Keratinocyte (primary cell): ENCODE results near the gene MAN1C1. TPM values are rescaled to one million over a fixed set of nuclear protein-coding genes. Genes with fewer than 3 reads are reported as not detected.

ENCODE experiments used
- DNase-seq: peaks from one replicate; pipeline ENCODE4 v3.0.0-alpha.2; 2011; ENCODE audit warnings: low read depth, missing footprints, low spot score
- FAIRE-seq: peaks from 2 replicates; lab custom pipeline; 2011; peaks lifted over from hg19 to GRCh38; lab: Jason Lieb, UNC
- H2AFZ ChIP-seq: 2 replicates; pipeline ENCODE4 v1.6.0; 2012; ENCODE audit warnings: low read length, control low read depth, inconsistent platforms; ENCODE audit not compliant: control insufficient read depth
- H3K27ac ChIP-seq: 2 replicates; pipeline ENCODE4 v1.5.1; 2011; ENCODE audit warnings: low read length; ENCODE audit not compliant: control insufficient read depth, insufficient read depth
- H3K27me3 ChIP-seq: 3 replicates; pipeline ENCODE4 v1.6.0; 2011; ENCODE audit warnings: low read length; ENCODE audit not compliant: control insufficient read depth, insufficient read depth; ENCODE audit errors: extremely low read depth
- H3K36me3 ChIP-seq, 2 experiments: 2 replicates in 1 of 2; 3 replicates in 1 of 2; pipeline ENCODE4 v1.5.1; 2011; ENCODE audit warnings: low read length in 2 of 2, mild to moderate bottlenecking in 1 of 2; ENCODE audit not compliant: control insufficient read depth in 2 of 2, insufficient read depth in 2 of 2; ENCODE audit errors: extremely low read depth in 1 of 2
- H3K4me1 ChIP-seq: 3 replicates; pipeline ENCODE4 v1.5.1; 2011; ENCODE audit warnings: low read length; ENCODE audit not compliant: control insufficient read depth, insufficient read depth; ENCODE audit errors: extremely low read depth
- H3K4me2 ChIP-seq: 3 replicates; pipeline ENCODE4 v1.6.0; 2011; ENCODE audit warnings: low read depth, low read length; ENCODE audit not compliant: control insufficient read depth, insufficient read depth; ENCODE audit errors: extremely low read depth
- H3K4me3 ChIP-seq, 3 experiments: fragments of 200-600 bp in 1 of 3; sonication (generic) in 1 of 3; 2 replicates in 2 of 3; 3 replicates in 1 of 3; pipeline ENCODE4 v1.5.1; 2011 to 2016; ENCODE audit warnings: low read length in 3 of 3, mild to moderate bottlenecking in 3 of 3, control low read depth in 2 of 3, inconsistent platforms in 1 of 3, low read depth in 1 of 3, mixed read lengths in 1 of 3, mixed run types in 1 of 3, moderate library complexity in 1 of 3; ENCODE audit not compliant: control insufficient read depth in 2 of 3, insufficient read depth in 2 of 3; ENCODE audit errors: extremely low read depth in 1 of 3
- H3K79me2 ChIP-seq: 2 replicates; pipeline ENCODE4 v1.6.0; 2012; ENCODE audit warnings: low read length; ENCODE audit not compliant: control insufficient read depth, insufficient read depth
- H3K9ac ChIP-seq: 3 replicates; pipeline ENCODE4 v1.6.0; 2011; ENCODE audit warnings: low read length; ENCODE audit not compliant: control insufficient read depth, insufficient read depth; ENCODE audit errors: extremely low read depth
- H3K9me1 ChIP-seq: 3 replicates; pipeline ENCODE4 v1.6.0; 2011; ENCODE audit warnings: low read length; ENCODE audit not compliant: control insufficient read depth, insufficient read depth; ENCODE audit errors: extremely low read depth
- H3K9me3 ChIP-seq: 2 replicates; pipeline ENCODE4 v1.5.1; 2012; ENCODE audit warnings: low read depth, low read length; ENCODE audit not compliant: control insufficient read depth
- H4K20me1 ChIP-seq: 3 replicates; pipeline ENCODE4 v1.6.0; 2011; ENCODE audit warnings: low read length; ENCODE audit not compliant: control insufficient read depth, insufficient read depth; ENCODE audit errors: extremely low read depth
- EZH2 ChIP-seq: IDR thresholded peaks from one replicate; pipeline ENCODE4 v1.6.1; 2012; ENCODE audit warnings: inconsistent platforms, mild to moderate bottlenecking, low read length, moderate library complexity
- dilution Hi-C: fragments of 300-500 bp; cut with MboI; formaldehyde crosslinking; loops from one replicate; pipeline ENCODE4 v1.7.0; 2020; ENCODE audit warnings: low sequenced_read_pairs; ENCODE audit not compliant: extremely low pct_ligation_motif_present
- polyA plus RNA-seq, 5 experiments: library from polyadenylated mRNA; depleted of rRNA in 3 of 5; stranded (reverse) in 3 of 5; stranded (forward) in 1 of 5; unstranded in 1 of 5; fragments of >200 nt; gene quantifications; 1 replicate in 1 of 5; 2 replicates in 3 of 5; 3 replicates in 1 of 5; pipeline versions ENCODE4 v1.2.1 to v1.2.3, GENCODE V29; 2011 to 2012; ENCODE audit warnings: missing spikeins in 2 of 5, low read depth in 1 of 5, low replicate concordance in 1 of 5
- TF ChIP-seq, protein P1 (sequence below), 3 experiments: IDR thresholded peaks in 1 of 3; conservative IDR thresholded peaks in 1 of 3; optimal IDR thresholded peaks in 1 of 3; 2 replicates in 2 of 3; 3 replicates in 1 of 3; pipeline versions ENCODE3 to v1.5.1; 2011; ENCODE audit warnings: low read length in 3 of 3, mild to moderate bottlenecking in 3 of 3, moderate library complexity in 2 of 3, control low read depth in 1 of 3, inconsistent platforms in 1 of 3; ENCODE audit not compliant: insufficient read depth in 2 of 3; ENCODE audit errors: extremely low read depth in 1 of 3

The MAN1C1 gene
- polyA plus RNA-seq, 1 donor (not counting 4 experiments of a cell fraction or from before 2014, with no cell fraction given): 0.07 TPM

- Histone ChIP-seq H3K4me1 (no peaks in the 10 kb centered on the region), H2AFZ (no peak overlapping the region), H3K9ac (no peak overlapping the region), H3K9me3 (no peaks in the 10 kb centered on the region), H3K36me3 (peaks cover 24 to 32% of the 10 kb centered on the region in 2 experiments), H3K4me3 (no peak overlapping the region), H4K20me1 (no peaks in the 10 kb centered on the region), H3K9me1 (no peaks in the 10 kb centered on the region), H3K27ac (no peak overlapping the region), H3K4me2 (no peak overlapping the region), H3K79me2 (no peaks in the 10 kb centered on the region), H3K27me3 (no peaks in the 10 kb centered on the region)
- FAIRE-seq (no peak), DNase-seq (no peak)
- TF ChIP-seq, protein P1, sequence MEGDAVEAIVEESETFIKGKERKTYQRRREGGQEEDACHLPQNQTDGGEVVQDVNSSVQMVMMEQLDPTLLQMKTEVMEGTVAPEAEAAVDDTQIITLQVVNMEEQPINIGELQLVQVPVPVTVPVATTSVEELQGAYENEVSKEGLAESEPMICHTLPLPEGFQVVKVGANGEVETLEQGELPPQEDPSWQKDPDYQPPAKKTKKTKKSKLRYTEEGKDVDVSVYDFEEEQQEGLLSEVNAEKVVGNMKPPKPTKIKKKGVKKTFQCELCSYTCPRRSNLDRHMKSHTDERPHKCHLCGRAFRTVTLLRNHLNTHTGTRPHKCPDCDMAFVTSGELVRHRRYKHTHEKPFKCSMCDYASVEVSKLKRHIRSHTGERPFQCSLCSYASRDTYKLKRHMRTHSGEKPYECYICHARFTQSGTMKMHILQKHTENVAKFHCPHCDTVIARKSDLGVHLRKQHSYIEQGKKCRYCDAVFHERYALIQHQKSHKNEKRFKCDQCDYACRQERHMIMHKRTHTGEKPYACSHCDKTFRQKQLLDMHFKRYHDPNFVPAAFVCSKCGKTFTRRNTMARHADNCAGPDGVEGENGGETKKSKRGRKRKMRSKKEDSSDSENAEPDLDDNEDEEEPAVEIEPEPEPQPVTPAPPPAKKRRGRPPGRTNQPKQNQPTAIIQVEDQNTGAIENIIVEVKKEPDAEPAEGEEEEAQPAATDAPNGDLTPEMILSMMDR (optimal IDR thresholded peaks at IDR 0.05 in 1 of 3, IDR thresholded peaks at IDR 0.05 in 1 of 3, conservative IDR thresholded peaks at IDR 0.05 in 1 of 3; ENCODE audit: extremely low read depth in 1 of 3, insufficient read depth in 2 of 3, low read length in 3 of 3): no peak
- no peak for TF ChIP-seq EZH2
- dilution Hi-C loops: no loop called here
Measured at GRCh38 chr1:25809929-25810328, 193.3 kb downstream of the MAN1C1 start.

DNA sequence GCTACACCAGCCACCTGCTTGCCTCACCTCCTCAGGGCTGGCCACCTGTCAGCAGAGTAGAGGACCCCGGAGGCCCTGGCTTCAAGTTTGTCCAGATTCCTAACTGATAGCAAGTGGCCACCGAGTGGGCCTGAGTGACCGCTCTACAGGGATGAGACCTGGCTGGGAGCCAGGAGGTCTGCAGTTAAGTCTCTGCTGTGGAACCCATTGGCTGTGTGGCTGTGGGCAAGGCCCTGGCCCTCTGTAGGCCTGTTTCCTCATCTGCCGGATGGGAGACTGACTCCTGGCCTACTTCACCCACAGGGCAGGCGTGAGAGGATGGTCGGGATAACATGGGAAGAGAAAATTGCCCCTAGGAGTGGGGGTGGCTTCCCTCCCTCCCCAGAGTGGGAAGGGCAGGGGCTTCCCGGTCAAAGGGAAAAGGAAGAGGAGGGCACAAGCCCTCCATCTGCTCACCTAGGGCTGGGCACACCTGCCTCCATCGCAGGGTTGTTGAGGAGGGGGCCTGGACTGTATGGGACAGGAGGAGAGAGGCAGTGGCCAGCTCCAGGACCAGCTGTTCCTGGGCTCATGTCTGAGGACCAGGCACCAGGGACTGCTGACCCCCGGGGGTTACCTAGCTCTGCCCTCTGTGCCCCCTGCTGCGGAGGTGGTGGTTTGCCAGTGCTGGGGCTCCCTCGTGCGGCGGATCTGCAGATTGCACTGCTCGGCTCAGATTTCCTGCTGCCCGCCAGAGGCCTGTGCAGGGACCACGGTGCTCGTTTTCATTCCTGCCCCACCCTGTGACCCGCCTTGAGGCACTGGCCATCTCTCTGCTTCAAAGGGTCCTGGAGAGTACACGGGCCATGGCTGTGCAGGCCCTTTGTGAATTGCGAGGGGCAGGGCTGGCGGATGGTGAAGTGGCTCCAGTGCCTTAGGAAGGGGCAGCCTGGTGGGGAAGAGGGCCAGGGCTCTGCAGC lies 194.0 kb downstream of the MAN1C1 start:
- DNase-seq (no peak), FAIRE-seq (no peak)

More for the DNA sequence above, 194.0 kb downstream of the MAN1C1 start:
- no peak for TF ChIP-seq EZH2
- TF ChIP-seq, protein P1 (optimal IDR thresholded peaks at IDR 0.05 in 1 of 3, IDR thresholded peaks at IDR 0.05 in 1 of 3, conservative IDR thresholded peaks at IDR 0.05 in 1 of 3; ENCODE audit: extremely low read depth in 1 of 3, insufficient read depth in 2 of 3, low read length in 3 of 3): peak; percentile 84 to 96 (median 96)
- Histone ChIP-seq H3K9ac (no peak overlapping the region), H3K27ac (no peak overlapping the region), H3K36me3 (peaks cover 24 to 28% of the 10 kb centered on the region in 2 experiments), H3K4me3 (no peak overlapping the region), H2AFZ (no peak overlapping the region), H3K4me2 (no peak overlapping the region), H3K79me2 (no peaks in the 10 kb centered on the region), H4K20me1 (no peaks in the 10 kb centered on the region), H3K9me1 (no peaks in the 10 kb centered on the region), H3K9me3 (no peaks in the 10 kb centered on the region), H3K4me1 (no peaks in the 10 kb centered on the region), H3K27me3 (no peaks in the 10 kb centered on the region)
- dilution Hi-C loops: no loop called here
